Activated naive CD4-positive, alpha-beta T cell treated with anti-CD3 and anti-CD28 coated beads for 36 hours (primary cell): ENCODE measurements around the gene DDX52. TPM values are rescaled to one million over a fixed set of nuclear protein-coding genes. Genes with fewer than 3 reads are reported as not detected.

Source experiments
- CTCF ChIA-PET: fragments of 350-600 bp; sonication (Branson Sonifier 250); formaldehyde crosslinking; loops from one replicate; lab custom pipeline; 2021; ENCODE audit warnings: antibody characterized with exemption; lab: Charles Lee
- DNase-seq: peaks from one replicate; pipeline ENCODE4 v3.0.0-alpha.2; 2020
- H3K27ac Mint-ChIP-seq: one replicate; pipeline ENCODE4 v1.8.0; 2021; ENCODE audit warnings: mild to moderate bottlenecking, mixed read lengths
- H3K27me3 Mint-ChIP-seq: one replicate; pipeline ENCODE4 v1.8.0; 2021; ENCODE audit warnings: low read depth, mixed read lengths
- H3K36me3 Mint-ChIP-seq: one replicate; pipeline ENCODE4 v1.8.0; 2021; ENCODE audit warnings: low read depth, mixed read lengths
- H3K4me1 Mint-ChIP-seq: one replicate; pipeline ENCODE4 v1.8.0; 2021; ENCODE audit warnings: low read depth, mixed read lengths
- H3K4me3 Mint-ChIP-seq: one replicate; pipeline ENCODE4 v1.8.0; 2021; ENCODE audit warnings: mild to moderate bottlenecking, moderate library complexity, mixed read lengths
- H3K9me3 Mint-ChIP-seq: one replicate; pipeline ENCODE4 v1.8.0; 2021; ENCODE audit warnings: mixed read lengths
- intact Hi-C: fragments of 100-400 bp; cut with micrococcal nuclease; formaldehyde crosslinking; loops from one replicate; pipeline ENCODE4 v1.15.1; 2023
- total RNA-seq, 2 experiments: library from RNA; stranded (reverse); gene quantifications; one replicate each; pipeline ENCODE4 v1.2.3, GENCODE V29; 2021

Gene DDX52
- total RNA-seq, 2 experiments from 2014 or later = 18.5 to 20.2 TPM

DNA sequence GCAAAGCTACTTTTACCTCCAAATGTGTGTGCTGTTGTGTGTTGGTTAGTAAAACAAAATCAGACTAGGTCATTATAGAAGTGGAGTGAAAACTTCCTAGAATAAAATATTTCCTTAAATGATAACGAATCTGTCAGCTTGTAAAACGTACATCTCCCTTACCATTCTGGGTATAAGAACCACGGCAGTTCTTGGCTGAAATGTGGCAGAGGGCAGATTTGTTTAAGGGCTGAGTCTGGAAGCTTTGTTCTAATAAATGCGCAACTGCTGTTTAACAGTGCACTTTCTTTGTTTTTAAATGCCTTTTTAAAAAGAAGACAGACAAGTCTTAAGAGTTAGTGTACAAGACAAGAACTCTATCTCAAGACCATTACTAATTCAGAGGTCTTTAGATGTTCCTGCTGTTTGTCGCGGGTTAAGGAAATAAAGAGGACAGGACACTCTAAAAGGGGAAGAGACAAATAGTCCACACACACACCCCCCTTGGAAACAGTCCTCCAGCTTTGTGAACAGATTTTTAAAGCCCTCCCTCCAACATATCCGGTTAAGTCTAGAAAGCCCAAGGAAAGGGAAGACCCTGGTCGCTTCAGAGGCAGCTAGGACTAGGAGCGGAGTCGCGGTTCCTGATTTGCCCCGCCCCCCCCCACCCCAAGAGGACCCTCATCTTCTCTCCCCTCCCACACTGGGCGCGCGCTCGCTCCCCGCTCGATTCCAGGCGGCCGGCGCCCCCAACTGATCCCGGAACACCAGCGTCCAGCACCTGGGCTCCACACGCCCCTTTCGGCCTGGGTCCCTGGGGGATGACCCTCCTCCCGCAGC lies 34.7 kb downstream of the DDX52 start:
- peak overlapping the region; percentile 93 for H3K27ac Mint-ChIP-seq
- no peak for DNase-seq
- H3K36me3 Mint-ChIP-seq = peaks cover 6% of the 10 kb centered on the region
- intact Hi-C loops = loop anchor here (1.0 to 5.0 kb wide), 10 partner anchors 34 to 1061 kb away; partner anchors contain the start of genes ACACA, DDX52, DUSP14 and TADA2A
- H3K9me3 Mint-ChIP-seq = no peaks in the 10 kb centered on the region
- peak overlapping the region; percentile 84 for H3K4me3 Mint-ChIP-seq
- H3K27me3 Mint-ChIP-seq = no peaks in the 10 kb centered on the region
- H3K4me1 Mint-ChIP-seq = peaks cover 43% of the 10 kb centered on the region
- CTCF ChIA-PET = interaction anchor here (0.7 to 1.7 kb wide), 6 partner anchors 11 to 235 kb away, joined by 3 to 7 read pairs (median 5); no protein-coding TSS in a partner anchor

DNA sequence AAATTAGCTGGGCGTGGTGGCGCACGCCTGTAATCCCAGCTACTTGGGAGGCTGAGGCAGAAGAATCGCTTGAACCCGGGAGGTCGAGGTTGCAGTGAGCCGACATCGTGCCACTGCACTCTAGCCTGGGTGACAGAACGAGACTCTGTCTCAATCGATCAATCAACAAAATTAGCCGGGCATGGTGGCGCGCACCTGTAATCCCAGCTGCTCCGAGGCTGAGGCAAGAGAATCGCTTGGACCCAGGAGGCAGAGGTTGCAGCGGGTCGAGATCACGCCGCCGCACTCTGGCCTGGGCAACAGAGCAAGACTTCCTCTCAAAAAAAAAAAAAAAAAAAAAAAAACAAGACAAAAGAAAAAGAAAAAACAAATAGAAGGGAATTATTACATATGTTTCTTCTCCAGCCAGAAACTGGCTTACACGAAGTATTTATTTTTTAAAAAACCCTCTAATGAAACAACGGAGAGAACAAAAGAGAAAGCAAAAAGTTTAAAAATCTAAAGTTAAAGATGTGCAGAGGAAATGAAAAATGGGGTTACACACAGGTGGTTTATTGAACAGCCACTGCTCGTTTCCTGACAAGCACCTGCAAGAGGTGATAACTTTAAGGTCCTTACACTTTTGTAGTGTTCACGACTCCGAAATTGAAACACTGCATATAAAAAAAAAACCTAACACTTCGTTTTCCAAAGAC lies 35.5 kb downstream of the DDX52 start:
- H3K9me3 Mint-ChIP-seq = no peaks in the 10 kb centered on the region
- DNase-seq = peak; percentile 23
- peaks cover 7% of the 10 kb centered on the region for H3K36me3 Mint-ChIP-seq
- H3K27ac Mint-ChIP-seq = peak overlapping the region; percentile 93
- intact Hi-C loops = loop anchor here (1.0 to 5.0 kb wide), 9 partner anchors 35 to 1060 kb away; partner anchors contain the start of genes ACACA, DDX52, DUSP14 and TADA2A
- CTCF ChIA-PET = interaction anchor here (1.4 kb wide), 1 partner anchor 162 kb away, joined by 3 read pairs; no protein-coding TSS in a partner anchor
- peaks cover 49% of the 10 kb centered on the region for H3K4me1 Mint-ChIP-seq
- peak overlapping the region; percentile 84 for H3K4me3 Mint-ChIP-seq
- H3K27me3 Mint-ChIP-seq = no peaks in the 10 kb centered on the region

- intact Hi-C loops = loop anchor here (5.0 kb wide), 3 partner anchors 34 to 1059 kb away; no protein-coding TSS in a partner anchor
- Mint-ChIP-seq H3K36me3 (peaks cover 8% of the 10 kb centered on the region), H3K27me3 (no peaks in the 10 kb centered on the region), H3K4me1 (peaks cover 56% of the 10 kb centered on the region), H3K9me3 (no peaks in the 10 kb centered on the region), H3K4me3 (peak overlapping the region; percentile 68), H3K27ac (peak overlapping the region; percentile 93)
- peak; percentile 74 for DNase-seq
- CTCF ChIA-PET = interaction anchor here (0.5 kb wide), 1 partner anchor 210 kb away, joined by 3 read pairs; no protein-coding TSS in a partner anchor
Measured at GRCh38 chr17:37605813-37606505, 37.3 kb downstream of the DDX52 start.

GRCh38 chr17:37605081-37605480 lies 38.2 kb downstream of the DDX52 start:
- intact Hi-C loops = loop anchor here (5.0 kb wide), 3 partner anchors 33 to 1058 kb away; no protein-coding TSS in a partner anchor
- DNase-seq = no peak
- H3K9me3 Mint-ChIP-seq = no peaks in the 10 kb centered on the region
- no peak overlapping the region for H3K4me3 Mint-ChIP-seq
- H3K4me1 Mint-ChIP-seq = peaks cover 61% of the 10 kb centered on the region
- peaks cover 11% of the 10 kb centered on the region for H3K36me3 Mint-ChIP-seq
- no peaks in the 10 kb centered on the region for H3K27me3 Mint-ChIP-seq
- peak overlapping the region; percentile 93 for H3K27ac Mint-ChIP-seq
- CTCF ChIA-PET = interaction anchor here (1.2 to 1.7 kb wide), 4 partner anchors 10 to 231 kb away, joined by 4 to 8 read pairs (median 5); no protein-coding TSS in a partner anchor

GRCh38 chr17:37604556-37604955 lies 38.7 kb downstream of the DDX52 start:
- Mint-ChIP-seq H3K27me3 (no peaks in the 10 kb centered on the region), H3K4me1 (peaks cover 58% of the 10 kb centered on the region), H3K9me3 (no peaks in the 10 kb centered on the region), H3K27ac (peak overlapping the region; percentile 93), H3K36me3 (peaks cover 11% of the 10 kb centered on the region), H3K4me3 (peak overlapping the region; percentile 40)
- intact Hi-C loops = no loop called here
- CTCF ChIA-PET = interaction anchor here (0.9 to 1.7 kb wide), 5 partner anchors 9 to 231 kb away, joined by 4 to 8 read pairs (median 5); no protein-coding TSS in a partner anchor
- DNase-seq = peak; percentile 28

DNA sequence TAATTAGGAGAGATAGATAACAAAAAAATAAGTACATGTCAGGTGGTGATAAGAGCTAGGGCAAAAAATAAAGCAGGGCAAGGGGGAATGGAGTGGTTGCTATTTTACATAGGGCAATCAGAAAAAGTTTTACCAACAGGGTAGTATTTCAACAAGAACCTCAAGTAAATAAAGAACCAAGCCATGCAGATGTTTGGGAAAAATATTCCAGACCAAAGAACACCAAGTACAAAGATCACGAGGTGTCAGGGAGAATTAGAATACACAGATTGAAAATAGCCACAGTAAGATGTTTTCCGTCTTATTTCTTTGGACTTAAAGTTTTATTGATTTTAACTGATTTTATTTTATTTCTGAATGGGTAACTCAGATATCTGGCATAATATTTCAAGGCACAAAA lies 45.1 kb downstream of the DDX52 start:
- Mint-ChIP-seq H3K4me3 (no peak overlapping the region), H3K9me3 (no peaks in the 10 kb centered on the region), H3K4me1 (peaks cover 29% of the 10 kb centered on the region), H3K36me3 (peaks cover 26% of the 10 kb centered on the region), H3K27ac (no peak overlapping the region), H3K27me3 (no peaks in the 10 kb centered on the region)
- CTCF ChIA-PET = no interaction called here
- intact Hi-C loops = no loop called here
- DNase-seq = no peak

- CTCF ChIA-PET = no interaction called here
- Mint-ChIP-seq H3K9me3 (no peaks in the 10 kb centered on the region), H3K4me1 (peaks cover 47% of the 10 kb centered on the region), H3K36me3 (peaks cover 26% of the 10 kb centered on the region), H3K27ac (peak overlapping the region; percentile 4), H3K4me3 (no peak overlapping the region), H3K27me3 (no peaks in the 10 kb centered on the region)
- intact Hi-C loops = no loop called here
- DNase-seq = no peak
Measured at GRCh38 chr17:37592291-37592690, 51.0 kb downstream of the DDX52 start.

DNA sequence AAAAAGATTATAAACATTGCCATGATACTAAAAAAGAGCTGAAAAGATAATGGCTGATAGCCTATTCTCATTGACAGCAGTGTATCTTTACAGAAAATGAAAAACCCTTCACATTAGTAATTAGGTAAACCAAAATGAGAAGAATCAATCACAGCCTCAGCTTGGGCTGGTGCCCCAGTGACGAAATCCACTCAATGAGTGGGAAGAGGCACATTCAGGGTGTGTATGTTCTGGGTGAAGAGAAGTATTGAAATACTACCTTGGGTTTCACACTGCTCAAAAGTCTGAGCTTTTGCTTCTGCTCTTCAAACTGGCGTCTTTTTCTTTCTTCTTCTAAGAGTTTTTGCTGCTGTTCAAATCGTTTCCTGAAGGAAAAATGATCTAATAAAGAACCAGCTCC lies 58.2 kb downstream of the DDX52 start:
- Mint-ChIP-seq H3K4me1 (peaks cover 14% of the 10 kb centered on the region), H3K27me3 (no peaks in the 10 kb centered on the region), H3K9me3 (no peaks in the 10 kb centered on the region), H3K27ac (no peak overlapping the region), H3K36me3 (peaks cover 13% of the 10 kb centered on the region), H3K4me3 (no peak overlapping the region)
- DNase-seq = no peak
- CTCF ChIA-PET = no interaction called here
- intact Hi-C loops = loop anchor here (5.0 kb wide), 1 partner anchor 33 kb away; no protein-coding TSS in a partner anchor

- DNase-seq = no peak
- CTCF ChIA-PET = no interaction called here
- H3K27me3 Mint-ChIP-seq = no peaks in the 10 kb centered on the region
- H3K9me3 Mint-ChIP-seq = peaks cover 4% of the 10 kb centered on the region
- intact Hi-C loops = no loop called here
- H3K4me1 Mint-ChIP-seq = no peaks in the 10 kb centered on the region
- H3K4me3 Mint-ChIP-seq = no peak overlapping the region
- H3K27ac Mint-ChIP-seq = no peak overlapping the region
- H3K36me3 Mint-ChIP-seq = peaks cover 34% of the 10 kb centered on the region
Measured at GRCh38 chr17:37576281-37576680, 67.0 kb downstream of the DDX52 start.

- no peak for DNase-seq
- intact Hi-C loops = loop anchor here (5.0 kb wide), 1 partner anchor 33 kb away; the partner anchor contains the start of gene SYNRG
- peaks cover 4% of the 10 kb centered on the region for H3K9me3 Mint-ChIP-seq
- no peak overlapping the region for H3K4me3 Mint-ChIP-seq
- no peaks in the 10 kb centered on the region for H3K27me3 Mint-ChIP-seq
- H3K36me3 Mint-ChIP-seq = peaks cover 31% of the 10 kb centered on the region
- CTCF ChIA-PET = no interaction called here
- H3K4me1 Mint-ChIP-seq = no peaks in the 10 kb centered on the region
- no peak overlapping the region for H3K27ac Mint-ChIP-seq
Measured at GRCh38 chr17:37574427-37574826, 68.8 kb downstream of the DDX52 start.

DNA sequence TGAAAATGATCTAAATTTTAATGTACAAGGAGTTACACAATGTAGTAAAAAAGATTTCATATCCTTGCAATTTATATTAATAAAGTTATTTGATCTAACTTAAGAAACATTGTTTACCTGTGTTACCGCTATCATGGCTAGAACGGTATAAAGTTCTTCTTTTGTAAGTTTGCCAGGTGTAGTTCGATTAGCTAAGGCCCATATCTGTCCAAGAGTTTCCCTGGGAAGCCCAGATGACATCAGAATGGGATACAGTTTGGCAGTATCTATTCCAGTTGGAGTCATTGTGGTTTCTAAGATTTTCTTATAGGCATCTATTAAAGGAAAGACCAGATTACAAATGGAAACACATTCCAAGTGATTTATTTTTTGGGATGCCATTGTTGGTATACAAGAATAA lies 71.6 kb downstream of the DDX52 start:
- no peaks in the 10 kb centered on the region for H3K27me3 Mint-ChIP-seq
- H3K9me3 Mint-ChIP-seq = peaks cover 4% of the 10 kb centered on the region
- intact Hi-C loops = loop anchor here (5.0 kb wide), 1 partner anchor 36 kb away; the partner anchor contains the start of gene SYNRG
- H3K36me3 Mint-ChIP-seq = peaks cover 38% of the 10 kb centered on the region
- no peak for DNase-seq
- no peaks in the 10 kb centered on the region for H3K4me1 Mint-ChIP-seq
- no peak overlapping the region for H3K4me3 Mint-ChIP-seq
- CTCF ChIA-PET = no interaction called here
- no peak overlapping the region for H3K27ac Mint-ChIP-seq
